HepG2 (cell line): ENCODE data around the gene ZNF821. TPM values are rescaled to one million over a fixed set of nuclear protein-coding genes. Genes with fewer than 3 reads are reported as not detected.

Source experiments
- FUBP1 ChIP-seq: sonication (generic); formaldehyde crosslinking; IDR thresholded peaks from 2 replicates; pipeline ENCODE4 v1.5.1; 2020; ENCODE audit warnings: missing genetic modification reagents, mild to moderate bottlenecking, borderline replicate concordance
- GABPA ChIP-seq, 2 experiments: IDR thresholded peaks; 2 replicates each; pipeline ENCODE4 v1.6.1; 2011 to 2016; ENCODE audit warnings: low read depth in 2 of 2, low read length in 1 of 2, missing biosample characterization in 1 of 2, missing genetic modification characterization in 1 of 2
- MAFF ChIP-seq: IDR thresholded peaks from 2 replicates; pipeline ENCODE4 v1.6.1; 2011; ENCODE audit warnings: low read depth, low read length, improper control_type of control experiment
- MAFK ChIP-seq, 2 experiments: IDR thresholded peaks in 1 of 2; conservative IDR thresholded peaks in 1 of 2; 2 replicates each; pipeline ENCODE4 v1.6.1; 2011; ENCODE audit warnings: improper control_type of control experiment in 2 of 2, low read length in 2 of 2
- ZFP91 ChIP-seq: sonication (generic); formaldehyde crosslinking; IDR thresholded peaks from 2 replicates; pipeline ENCODE4 v1.9.0; 2022; ENCODE audit warnings: missing genetic modification reagents, mild to moderate bottlenecking, borderline replicate concordance
- ZMAT5 ChIP-seq: sonication (generic); formaldehyde crosslinking; IDR thresholded peaks from 2 replicates; pipeline ENCODE4 v1.5.0; 2020; ENCODE audit warnings: mild to moderate bottlenecking, low read depth, missing genetic modification reagents, borderline replicate concordance
- ZMYM3 ChIP-seq: sonication (generic); formaldehyde crosslinking; IDR thresholded peaks from 2 replicates; pipeline ENCODE4 v1.5.1; 2020; ENCODE audit warnings: mild to moderate bottlenecking, missing genetic modification reagents
- ZNF501 ChIP-seq: sonication (generic); formaldehyde crosslinking; IDR thresholded peaks from 2 replicates; pipeline ENCODE4 v1.5.1; 2020; ENCODE audit warnings: mild to moderate bottlenecking, moderate library complexity, missing genetic modification reagents
- ZNF543 ChIP-seq: sonication (generic); formaldehyde crosslinking; IDR thresholded peaks from 2 replicates; pipeline ENCODE4 v1.4.0; 2020; ENCODE audit warnings: mild to moderate bottlenecking, missing genetic modification reagents
- ZUFSP ChIP-seq: sonication (generic); formaldehyde crosslinking; IDR thresholded peaks from 2 replicates; pipeline ENCODE4 v1.9.0; 2021; ENCODE audit warnings: missing genetic modification reagents, mild to moderate bottlenecking, borderline replicate concordance
- polyA plus RNA-seq, 8 experiments: library from polyadenylated mRNA; depleted of rRNA in 3 of 8; stranded (reverse) in 7 of 8; unstranded in 1 of 8; fragments of >200 nt; fragmentation: Illumina TruSeq in 4 of 8; extraction: Trizol in 4 of 8; gene quantifications; 2 replicates each; pipeline versions ENCODE4 v1.2.1 to v1.2.3, GENCODE V29; 2011 to 2016; ENCODE audit warnings: low read depth in 4 of 8, missing spikeins in 1 of 8, mixed read lengths in 1 of 8; ENCODE audit not compliant: insufficient read depth in 1 of 8
- total RNA-seq, 5 experiments: library from RNA; depleted of rRNA; stranded (reverse); fragments of >200 nt; fragmentation: Illumina TruSeq; extraction: Trizol; gene quantifications; 2 replicates each; pipeline ENCODE4 v1.2.3, GENCODE V29; 2016; ENCODE audit warnings: low read depth in 1 of 5
- TF ChIP-seq, protein P1 (sequence below), 2 experiments: fragments of 450-650 bp in 1 of 2; sonication (generic) in 1 of 2; formaldehyde crosslinking in 1 of 2; IDR thresholded peaks; 2 replicates each; pipeline versions ENCODE4 v1.6.1 to v1.8.0; 2016 to 2022; ENCODE audit warnings: antibody characterized with exemption in 1 of 2, mild to moderate bottlenecking in 1 of 2, missing genetic modification reagents in 1 of 2

Gene ZNF821
- total and polyA plus RNA-seq, 2 of the 13 experiments (the other 11 are each of a cell fraction or from before 2014, with no cell fraction given), result 7.0 to 9.1 TPM

GRCh38 chr16:71902656-71903365 is 18.8 kb upstream of the ZNF821 start (continued):
- TF ChIP-seq ZUFSP (CRISPR knock-in tag) (no peak), ZFP91 (CRISPR knock-in tag) (no peak), FUBP1 (CRISPR knock-in tag) (no peak), ZMYM3 (CRISPR knock-in tag) (peak; percentile 65), MAFK (conservative IDR thresholded peaks at IDR 0.05 in 1 of 2, IDR thresholded peaks at IDR 0.05 in 1 of 2; ENCODE audit: low read length in 2 of 2) (peak in 1 of 2 experiments; percentile 49; a peak in 2 of 4 replicates), ZNF543 (CRISPR knock-in tag) (no peak), ZNF501 (CRISPR knock-in tag) (no peak), GABPA (IDR thresholded peaks at IDR 0.05; ENCODE audit: low read depth, low read length) (no peak), GABPA (CRISPR knock-in tag; IDR thresholded peaks at IDR 0.05; ENCODE audit: low read depth) (no peak), ZMAT5 (CRISPR knock-in tag) (no peak), MAFF (peak; percentile 24; the same call in 1 of the 2 replicates)
- TF ChIP-seq, protein P1, sequence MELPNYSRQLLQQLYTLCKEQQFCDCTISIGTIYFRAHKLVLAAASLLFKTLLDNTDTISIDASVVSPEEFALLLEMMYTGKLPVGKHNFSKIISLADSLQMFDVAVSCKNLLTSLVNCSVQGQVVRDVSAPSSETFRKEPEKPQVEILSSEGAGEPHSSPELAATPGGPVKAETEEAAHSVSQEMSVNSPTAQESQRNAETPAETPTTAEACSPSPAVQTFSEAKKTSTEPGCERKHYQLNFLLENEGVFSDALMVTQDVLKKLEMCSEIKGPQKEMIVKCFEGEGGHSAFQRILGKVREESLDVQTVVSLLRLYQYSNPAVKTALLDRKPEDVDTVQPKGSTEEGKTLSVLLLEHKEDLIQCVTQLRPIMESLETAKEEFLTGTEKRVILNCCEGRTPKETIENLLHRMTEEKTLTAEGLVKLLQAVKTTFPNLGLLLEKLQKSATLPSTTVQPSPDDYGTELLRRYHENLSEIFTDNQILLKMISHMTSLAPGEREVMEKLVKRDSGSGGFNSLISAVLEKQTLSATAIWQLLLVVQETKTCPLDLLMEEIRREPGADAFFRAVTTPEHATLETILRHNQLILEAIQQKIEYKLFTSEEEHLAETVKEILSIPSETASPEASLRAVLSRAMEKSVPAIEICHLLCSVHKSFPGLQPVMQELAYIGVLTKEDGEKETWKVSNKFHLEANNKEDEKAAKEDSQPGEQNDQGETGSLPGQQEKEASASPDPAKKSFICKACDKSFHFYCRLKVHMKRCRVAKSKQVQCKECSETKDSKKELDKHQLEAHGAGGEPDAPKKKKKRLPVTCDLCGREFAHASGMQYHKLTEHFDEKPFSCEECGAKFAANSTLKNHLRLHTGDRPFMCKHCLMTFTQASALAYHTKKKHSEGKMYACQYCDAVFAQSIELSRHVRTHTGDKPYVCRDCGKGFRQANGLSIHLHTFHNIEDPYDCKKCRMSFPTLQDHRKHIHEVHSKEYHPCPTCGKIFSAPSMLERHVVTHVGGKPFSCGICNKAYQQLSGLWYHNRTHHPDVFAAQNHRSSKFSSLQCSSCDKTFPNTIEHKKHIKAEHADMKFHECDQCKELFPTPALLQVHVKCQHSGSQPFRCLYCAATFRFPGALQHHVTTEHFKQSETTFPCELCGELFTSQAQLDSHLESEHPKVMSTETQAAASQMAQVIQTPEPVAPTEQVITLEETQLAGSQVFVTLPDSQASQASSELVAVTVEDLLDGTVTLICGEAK (IDR thresholded peaks at IDR 0.05), result no peak
- TF ChIP-seq, protein P1 (CRISPR knock-in tag; IDR thresholded peaks at IDR 0.05), result no peak
